ENCODE measurements around the gene SHB. TPM values are rescaled to one million over a fixed set of nuclear protein-coding genes. Genes with fewer than 3 reads are reported as not detected.

Gene SHB
- total RNA-seq, 4 donors from 2014 or later: 17.7 to 31.4 (median 24.2) TPM

DNA sequence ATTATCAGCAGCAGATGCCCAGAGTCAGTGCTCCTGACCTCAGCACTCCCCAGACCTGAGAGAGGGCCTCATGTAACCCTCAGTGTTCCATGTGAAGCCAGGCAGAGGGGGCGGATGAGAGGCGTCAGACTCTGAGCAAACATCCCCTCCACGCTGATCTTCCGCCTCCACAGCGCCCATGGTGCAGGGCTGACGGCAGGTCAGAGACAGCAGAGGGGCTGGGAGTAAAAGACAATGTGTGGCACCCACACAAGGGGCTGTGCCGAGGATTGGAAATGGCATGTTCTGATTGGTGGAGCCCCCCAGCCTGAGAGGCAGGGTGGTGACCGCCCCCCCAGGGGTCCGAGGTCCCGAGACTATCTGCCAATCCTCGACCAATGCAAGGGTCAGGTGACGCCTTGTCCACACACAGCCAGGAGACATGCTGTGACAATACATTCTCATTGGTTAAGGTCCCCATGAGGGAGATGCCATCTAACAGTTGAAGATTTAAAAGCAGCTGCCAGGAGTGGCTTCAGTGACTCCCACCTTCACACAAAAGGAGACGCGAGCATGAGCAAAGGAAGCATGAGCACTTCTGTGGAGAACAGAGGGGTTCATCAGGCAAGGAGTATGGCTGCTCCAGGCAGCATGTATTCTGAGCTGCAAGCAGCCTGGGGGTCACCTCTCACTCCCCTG lies 145.8 kb downstream of the SHB start:
- peaks cover 0 to 25% (median 0%) of the 10 kb centered on the region in 3 donors for H3K36me3 ChIP-seq
- no peaks in the 10 kb centered on the region for H3K27me3 ChIP-seq
- no peaks in the 10 kb centered on the region for H3K9me3 ChIP-seq
- H3K27ac ChIP-seq: peak overlapping the region in 3 of 4 donors; percentile 68 to 78 (median 73)
- WGBS, 2 donors: 74 to 85% methylated on average over 3 to 7 of the region's 14 CpGs
- TF ChIP-seq POLR2A (IDR thresholded peaks at IDR 0.05): no peak
- TF ChIP-seq, protein P1, sequence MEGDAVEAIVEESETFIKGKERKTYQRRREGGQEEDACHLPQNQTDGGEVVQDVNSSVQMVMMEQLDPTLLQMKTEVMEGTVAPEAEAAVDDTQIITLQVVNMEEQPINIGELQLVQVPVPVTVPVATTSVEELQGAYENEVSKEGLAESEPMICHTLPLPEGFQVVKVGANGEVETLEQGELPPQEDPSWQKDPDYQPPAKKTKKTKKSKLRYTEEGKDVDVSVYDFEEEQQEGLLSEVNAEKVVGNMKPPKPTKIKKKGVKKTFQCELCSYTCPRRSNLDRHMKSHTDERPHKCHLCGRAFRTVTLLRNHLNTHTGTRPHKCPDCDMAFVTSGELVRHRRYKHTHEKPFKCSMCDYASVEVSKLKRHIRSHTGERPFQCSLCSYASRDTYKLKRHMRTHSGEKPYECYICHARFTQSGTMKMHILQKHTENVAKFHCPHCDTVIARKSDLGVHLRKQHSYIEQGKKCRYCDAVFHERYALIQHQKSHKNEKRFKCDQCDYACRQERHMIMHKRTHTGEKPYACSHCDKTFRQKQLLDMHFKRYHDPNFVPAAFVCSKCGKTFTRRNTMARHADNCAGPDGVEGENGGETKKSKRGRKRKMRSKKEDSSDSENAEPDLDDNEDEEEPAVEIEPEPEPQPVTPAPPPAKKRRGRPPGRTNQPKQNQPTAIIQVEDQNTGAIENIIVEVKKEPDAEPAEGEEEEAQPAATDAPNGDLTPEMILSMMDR (IDR thresholded peaks at IDR 0.05): no peak
- intact Hi-C loops (cut with DNase I): no loop called here
- H3K4me3 ChIP-seq: no peak overlapping the region
- no peak for DNase-seq
- H3K4me1 ChIP-seq: peaks cover 22 to 93% (median 26%) of the 10 kb centered on the region in 3 donors

DNA sequence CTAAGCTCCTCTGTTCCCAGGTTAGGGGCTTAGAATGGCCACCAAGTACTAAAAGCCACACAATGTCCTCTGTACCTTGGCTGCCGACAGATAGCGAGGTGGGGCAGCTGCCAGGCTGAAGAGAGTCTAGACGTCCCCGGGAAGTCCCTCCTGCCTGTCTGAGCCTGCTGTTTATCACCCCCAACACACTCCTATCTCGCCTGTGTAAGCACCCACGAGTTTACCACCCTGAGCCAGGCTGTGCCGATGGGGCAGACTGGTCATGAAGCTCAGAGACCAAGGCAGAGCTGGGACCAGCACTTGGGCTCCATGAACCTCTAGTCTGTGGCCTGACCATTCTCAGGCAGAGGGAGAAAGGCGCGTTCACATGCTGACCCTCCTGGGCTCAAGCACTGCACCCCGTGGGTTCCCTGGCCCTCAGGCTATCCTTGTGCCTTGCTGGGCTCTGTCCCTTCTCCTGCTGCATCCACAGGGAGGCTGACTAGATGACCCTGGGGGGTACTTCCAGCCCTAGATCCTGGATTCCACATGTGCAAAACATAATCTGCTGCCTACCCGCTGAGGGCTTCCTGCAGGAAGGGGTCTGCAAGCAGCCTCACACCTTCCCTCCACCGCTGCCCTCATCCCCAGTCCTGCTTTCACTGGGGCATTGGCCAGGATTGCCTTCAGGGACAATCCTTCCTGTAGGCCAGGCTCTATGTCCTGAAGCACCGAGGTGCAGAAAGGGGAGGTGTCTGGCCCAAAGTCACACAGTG lies 146.5 kb downstream of the SHB start:
- Histone ChIP-seq H3K36me3 (peaks cover 0 to 25% (median 0%) of the 10 kb centered on the region in 3 donors), H3K9me3 (no peaks in the 10 kb centered on the region), H3K4me1 (peaks cover 22 to 92% (median 24%) of the 10 kb centered on the region in 3 donors), H3K27me3 (no peaks in the 10 kb centered on the region), H3K4me3 (no peak overlapping the region), H3K27ac (peak overlapping the region; percentile 64 to 78 (median 70))
- no peak for DNase-seq
- 36 to 44% methylated on average over 4 to 5 of the region's 13 CpGs for WGBS, 2 donors
- intact Hi-C loops (cut with DNase I): no loop called here
- TF ChIP-seq, protein P1 (IDR thresholded peaks at IDR 0.05): no peak
- TF ChIP-seq POLR2A (IDR thresholded peaks at IDR 0.05): no peak

DNA sequence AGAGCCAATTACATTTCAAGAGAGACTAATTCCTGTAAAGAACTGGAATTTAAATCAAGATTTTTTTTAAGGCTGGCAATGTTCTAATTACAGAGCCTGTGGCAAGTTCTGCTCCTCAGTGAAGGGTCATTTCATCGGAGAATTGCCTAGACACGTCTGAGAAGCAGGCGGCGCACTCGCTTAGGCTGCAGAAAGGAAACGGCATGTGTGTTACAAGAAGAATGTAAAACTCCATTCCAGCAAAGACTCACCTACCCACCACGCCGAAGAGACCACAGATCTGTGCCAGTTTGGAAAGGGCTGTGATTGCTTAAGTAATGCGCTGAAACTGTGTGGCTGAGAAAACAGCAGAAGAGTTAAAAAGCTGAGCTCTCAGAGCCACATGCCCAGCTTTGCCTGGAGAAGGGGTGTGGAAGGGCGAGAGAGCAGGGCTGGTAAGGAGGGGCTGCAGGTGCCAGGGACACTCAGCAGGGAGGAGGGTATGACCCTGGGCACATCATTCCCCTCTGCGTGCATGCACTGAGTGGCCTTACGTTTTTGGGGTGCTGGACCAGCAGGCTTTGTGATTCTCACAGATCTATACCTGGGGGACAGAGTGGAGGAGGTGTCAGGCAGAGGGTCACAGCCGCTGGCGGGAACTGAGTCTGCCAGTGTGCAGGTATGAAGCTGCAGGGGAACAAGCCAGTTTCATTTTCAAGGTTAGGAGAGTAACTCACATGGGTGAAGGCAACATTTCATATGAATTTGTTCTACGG lies 147.3 kb downstream of the SHB start:
- Histone ChIP-seq H3K4me3 (no peak overlapping the region), H3K36me3 (peaks cover 0 to 29% (median 0%) of the 10 kb centered on the region in 3 donors), H3K9me3 (no peaks in the 10 kb centered on the region), H3K27ac (peak overlapping the region; percentile 64 to 78 (median 70)), H3K4me1 (peaks cover 22 to 89% (median 26%) of the 10 kb centered on the region in 3 donors), H3K27me3 (no peaks in the 10 kb centered on the region)
- no peak for DNase-seq
- 29 to 61% methylated on average over 10 to 15 of the region's 15 CpGs for WGBS, 2 donors
- TF ChIP-seq, protein P1 (IDR thresholded peaks at IDR 0.05): peak in 4 of 6 experiments; percentile 44 to 60 (median 49)
- TF ChIP-seq POLR2A (IDR thresholded peaks at IDR 0.05): no peak
- intact Hi-C loops (cut with DNase I): no loop called here

DNA sequence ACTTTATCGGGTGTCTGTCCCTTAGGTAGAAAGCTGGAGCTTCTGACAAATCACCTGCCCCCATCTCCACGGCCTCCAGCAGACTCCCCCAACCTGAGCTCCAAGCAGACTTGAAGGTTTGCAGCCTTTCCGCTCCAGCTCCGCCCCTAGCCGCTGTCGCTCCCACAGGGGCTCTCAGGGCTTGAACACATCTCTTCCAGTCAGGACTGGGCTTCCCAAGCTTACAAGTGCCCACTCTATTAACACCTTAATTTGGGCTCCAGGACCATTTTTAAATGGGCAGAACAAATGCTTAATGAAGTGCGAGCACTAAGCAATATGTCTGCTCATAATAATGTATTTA lies 147.9 kb downstream of the SHB start:
- no peak for TF ChIP-seq POLR2A (IDR thresholded peaks at IDR 0.05)
- TF ChIP-seq, protein P1 (IDR thresholded peaks at IDR 0.05): no peak
- Histone ChIP-seq H3K4me1 (peaks cover 19 to 89% (median 27%) of the 10 kb centered on the region in 3 donors), H3K27me3 (no peaks in the 10 kb centered on the region), H3K9me3 (no peaks in the 10 kb centered on the region), H3K4me3 (no peak overlapping the region), H3K36me3 (peaks cover 0 to 35% (median 0%) of the 10 kb centered on the region in 3 donors), H3K27ac (peak overlapping the region; percentile 64 to 78 (median 70))
- WGBS, 2 donors: 53 to 62% methylated on average over 7 of the region's 7 CpGs
- intact Hi-C loops (cut with DNase I): no loop called here
- DNase-seq: no peak
